HG02798 (cell line): ENCODE data around the gene NID1.
"Not testable (repeated sequence)": the region's sequence is repeated elsewhere in the genome, so short reads cannot be mapped to it uniquely, and the experiment has no call there.

Experiments
- ATAC-seq: cut with Tn5 transposase; IDR thresholded peaks from one replicate; pipeline ENCODE4 v1.9.1; 2021; ENCODE audit warnings: mild to moderate bottlenecking; ENCODE audit not compliant: unreplicated experiment, poor library complexity

NID1 gene

GRCh38 chr1:236003058-236003457 lies 61.8 kb downstream of the NID1 start:
- not testable (repeated sequence) for ATAC-seq

GRCh38 chr1:236002572-236002971 lies 62.3 kb downstream of the NID1 start:
- ATAC-seq, result no peak

- ATAC-seq, result no peak
These were observed 62.9 kb downstream of the NID1 start for GRCh38 chr1:236002025-236002390.

- no peak for ATAC-seq
These were observed 64.1 kb downstream of the NID1 start for GRCh38 chr1:236000781-236001180.

GRCh38 chr1:235999259-235999925 lies 65.5 kb downstream of the NID1 start:
- ATAC-seq, result peak; percentile 78

- ATAC-seq, result peak; percentile 43
These were observed 66.1 kb downstream of the NID1 start for GRCh38 chr1:235998812-235999211.

- no peak for ATAC-seq
These were observed 67.0 kb downstream of the NID1 start for GRCh38 chr1:235997931-235998330.

GRCh38 chr1:235997049-235997448 lies 67.8 kb downstream of the NID1 start:
- no peak for ATAC-seq

- ATAC-seq, result peak; percentile 29
These were observed 68.7 kb downstream of the NID1 start for GRCh38 chr1:235996048-235996785.

- ATAC-seq, result no peak
These were observed 69.4 kb downstream of the NID1 start for GRCh38 chr1:235995511-235995910.

- ATAC-seq, result no peak
These were observed 71.2 kb downstream of the NID1 start for GRCh38 chr1:235993652-235994051.

- no peak for ATAC-seq
These were observed 72.0 kb downstream of the NID1 start for GRCh38 chr1:235992868-235993267.

- no peak for ATAC-seq
These were observed 72.5 kb downstream of the NID1 start for GRCh38 chr1:235992346-235992745.

GRCh38 chr1:235990330-235990795 lies 74.5 kb downstream of the NID1 start:
- ATAC-seq, result no peak

- no peak for ATAC-seq
These were observed 75.8 kb downstream of the NID1 start for GRCh38 chr1:235989105-235989504.

GRCh38 chr1:235986869-235987268 lies 78.0 kb downstream of the NID1 start:
- no peak for ATAC-seq

- ATAC-seq, result no peak
These were observed 80.7 kb downstream of the NID1 start for GRCh38 chr1:235984041-235984825.

GRCh38 chr1:235980976-235981375 lies 83.9 kb downstream of the NID1 start:
- ATAC-seq, result no peak

GRCh38 chr1:235979716-235980333 lies 85.1 kb downstream of the NID1 start:
- no peak for ATAC-seq

- no peak for ATAC-seq
These were observed 85.7 kb downstream of the NID1 start for GRCh38 chr1:235979176-235979575.

GRCh38 chr1:235976490-235976889 lies 88.4 kb downstream of the NID1 start:
- no peak for ATAC-seq
